Activated gamma-delta T cell treated with anti-CD3 and anti-CD28 coated beads, Interleukin-2, amount 50 U/mL, for 16 hours (primary cell): ENCODE results near the gene ZNF740.
"Not testable (repeated sequence)": the region's sequence is repeated elsewhere in the genome, so short reads cannot be mapped to it uniquely, and the experiment has no call there.

Experiments
- DNase-seq: peaks from one replicate; pipeline ENCODE4 v3.0.0-alpha.2; 2020; ENCODE audit warnings: low read depth

The ZNF740 gene

DNA sequence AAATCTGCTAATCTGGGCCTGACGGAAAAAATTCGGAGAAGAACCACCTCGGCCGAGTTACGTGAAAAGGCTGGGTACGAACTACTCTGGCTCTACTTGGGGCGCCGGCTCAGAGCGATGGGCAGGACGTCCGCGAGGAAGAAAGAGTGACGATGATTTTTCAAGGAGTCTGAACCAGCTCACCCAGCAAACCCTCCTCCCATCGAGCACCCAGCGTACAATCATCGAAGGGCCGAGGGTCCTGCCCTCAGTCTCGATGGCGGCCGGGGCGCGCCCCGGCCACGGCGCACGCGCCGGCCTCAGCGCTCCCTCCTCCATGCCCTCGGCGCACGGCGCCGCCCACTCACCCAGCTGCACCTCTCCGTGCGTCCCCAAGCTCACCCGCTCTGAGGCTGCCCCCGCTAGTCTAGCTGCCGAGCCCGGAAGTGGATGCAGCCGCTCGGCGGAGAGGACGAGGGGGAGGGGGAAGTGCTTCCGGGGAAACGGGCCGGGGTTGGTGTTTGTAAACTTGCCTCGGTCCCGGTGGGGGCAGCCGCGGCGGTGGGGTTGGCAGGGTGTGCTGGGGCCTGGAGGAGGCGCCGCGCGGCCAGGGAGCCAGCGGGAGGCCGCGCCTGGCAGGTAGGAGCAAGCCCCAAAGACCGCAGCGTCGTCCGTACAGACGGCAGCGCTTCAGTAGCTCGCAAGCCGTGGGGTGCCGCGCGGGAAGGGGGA lies at the start of gene ZNF740, which contains the start of gene CSAD:
TSS of gene ZNF740 (plus strand) at position 503 of the 711 bp plus-strand sequence. CDS start 1,262 bp downstream, outside the sequence.
TSS of gene CSAD (minus strand) at position 706 of the 711 bp plus-strand sequence. CDS start 7,455 bp downstream, outside the sequence.
- peak; percentile 96 for DNase-seq

- DNase-seq = no peak
These were observed 48.7 kb upstream of the ZNF740 start for GRCh38 chr12:53131844-53132243.

- DNase-seq = no peak
These were observed 46.8 kb upstream of the ZNF740 start for GRCh38 chr12:53133722-53134121.

DNA sequence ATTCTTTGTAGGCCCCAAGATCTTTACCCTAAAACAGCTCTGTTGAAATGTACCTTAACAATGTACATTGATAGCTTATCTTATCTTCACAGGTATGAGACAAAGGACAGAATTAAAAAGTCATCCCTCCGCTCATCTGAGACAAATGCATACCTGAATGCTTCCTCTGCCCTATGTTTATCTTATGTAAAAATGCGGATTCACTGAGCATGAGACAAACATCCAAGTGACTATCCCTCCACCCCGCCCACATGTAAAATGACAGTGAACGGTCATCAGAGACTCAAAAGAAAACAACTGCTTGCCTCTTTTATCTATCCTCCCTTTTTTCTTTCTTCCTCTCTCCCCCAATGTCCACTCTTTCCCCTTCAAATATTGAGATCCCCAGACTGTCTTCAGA lies 37.2 kb upstream of the ZNF740 start:
- DNase-seq = no peak

- no peak for DNase-seq
These were observed 34.9 kb upstream of the ZNF740 start for GRCh38 chr12:53145383-53146260.

GRCh38 chr12:53147181-53147580 lies 33.3 kb upstream of the ZNF740 start:
- DNase-seq = no peak

GRCh38 chr12:53147653-53148052 lies 32.9 kb upstream of the ZNF740 start:
- DNase-seq = no peak

GRCh38 chr12:53151039-53151438 lies 29.5 kb upstream of the ZNF740 start:
- no peak for DNase-seq

GRCh38 chr12:53152390-53152789 lies 28.1 kb upstream of the ZNF740 start:
- DNase-seq = no peak

- DNase-seq = peak; percentile 86
These were observed 21.2 kb upstream of the ZNF740 start for GRCh38 chr12:53159195-53159839.

GRCh38 chr12:53160000-53160399 lies 20.5 kb upstream of the ZNF740 start:
- DNase-seq = no peak

GRCh38 chr12:53160673-53161072 lies 19.8 kb upstream of the ZNF740 start:
- DNase-seq = no peak

- DNase-seq = no peak
These were observed 19.2 kb upstream of the ZNF740 start for GRCh38 chr12:53161119-53161911.

- DNase-seq = not testable (repeated sequence)
These were observed 17.5 kb upstream of the ZNF740 start for GRCh38 chr12:53163008-53163407.

- no peak for DNase-seq
These were observed 13.7 kb upstream of the ZNF740 start for GRCh38 chr12:53166837-53167236.

DNA sequence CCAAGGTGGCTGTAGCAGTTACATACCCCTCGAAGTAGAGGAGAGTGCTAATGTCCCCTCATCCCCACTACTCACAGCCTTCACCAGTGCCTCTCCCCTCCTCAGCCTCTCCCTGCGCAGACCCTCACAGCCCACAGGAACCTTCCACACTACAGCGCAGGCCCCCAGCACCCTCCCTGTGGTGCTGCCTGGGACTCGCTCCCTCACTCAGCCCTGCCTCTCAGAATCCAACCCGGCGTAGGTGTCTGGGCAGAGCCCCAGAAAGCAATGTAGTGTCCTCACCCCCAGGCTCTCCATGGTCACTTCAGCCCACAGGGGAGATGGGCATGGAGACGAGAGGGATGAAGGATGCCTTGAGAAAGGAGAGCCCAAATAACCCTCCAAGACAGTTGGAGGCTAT lies 10.9 kb upstream of the ZNF740 start:
- no peak for DNase-seq

DNA sequence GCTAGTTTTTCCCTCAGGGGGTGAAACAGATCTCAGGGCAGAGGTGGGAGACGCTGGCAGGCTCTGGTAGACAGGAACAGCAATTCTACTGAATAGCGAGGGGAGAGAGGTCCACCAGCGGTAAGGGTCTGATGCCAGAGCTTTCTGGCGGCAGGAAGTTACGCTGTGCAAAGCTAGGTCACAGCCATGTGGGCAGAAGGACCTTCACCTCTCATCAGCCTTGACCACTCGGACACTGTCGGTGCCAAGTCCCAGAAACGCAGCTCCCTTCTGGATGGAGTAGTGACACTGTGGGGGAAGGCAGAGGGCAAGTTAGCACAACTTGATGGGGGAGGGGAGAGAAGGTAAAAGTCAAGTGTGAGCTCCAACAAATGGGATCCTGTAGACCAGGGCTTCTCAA lies 10.3 kb upstream of the ZNF740 start:
- no peak for DNase-seq

GRCh38 chr12:53170876-53171724 lies 9.4 kb upstream of the ZNF740 start:
- DNase-seq = no peak

GRCh38 chr12:53171725-53172329 lies 8.7 kb upstream of the ZNF740 start:
- DNase-seq = no peak

GRCh38 chr12:53172352-53172751 lies 8.2 kb upstream of the ZNF740 start:
- DNase-seq = no peak
